ENCODE measurements around the gene DCTN3.
A peak's percentile ranks its signal among the peaks of the same experiment; 100 is the strongest.

Gene DCTN3

GRCh38 chr9:34589636-34590380, 30.5 kb downstream of the DCTN3 start, which contains the start of gene CNTFR:
CNTFR (minus strand) TSS chr9:34589724; CDS start chr9:34568981, 20,743 bp downstream.
- DNase-seq, result peak in 2 of 3 donors; percentile 22 to 45

GRCh38 chr9:34588671-34589635, 31.3 kb downstream of the DCTN3 start:
- no peak for DNase-seq

- DNase-seq, result no peak
These were observed 33.0 kb downstream of the DCTN3 start for GRCh38 chr9:34587271-34587670.

GRCh38 chr9:34585946-34586669, 34.2 kb downstream of the DCTN3 start:
- no peak for DNase-seq

DNA sequence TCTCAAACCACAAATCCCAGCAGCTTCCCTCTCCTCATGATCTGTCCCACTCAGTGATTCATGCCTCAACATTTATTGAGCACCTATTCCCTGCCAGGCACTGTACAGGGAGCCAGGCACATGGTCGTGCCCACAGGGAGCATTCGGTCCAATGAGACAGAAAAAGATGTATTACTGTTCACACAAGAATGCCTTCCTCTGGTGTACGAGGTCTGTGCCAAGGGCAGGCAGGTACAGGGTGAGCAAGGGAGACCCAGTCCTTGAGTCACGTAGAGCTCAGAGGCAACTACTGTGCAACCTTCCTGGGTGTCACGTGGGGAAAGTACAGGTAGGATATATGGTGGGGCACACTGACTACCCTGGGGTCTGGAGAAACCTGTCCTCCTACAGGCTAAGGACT, 35.3 kb downstream of the DCTN3 start:
- no peak for DNase-seq

DNA sequence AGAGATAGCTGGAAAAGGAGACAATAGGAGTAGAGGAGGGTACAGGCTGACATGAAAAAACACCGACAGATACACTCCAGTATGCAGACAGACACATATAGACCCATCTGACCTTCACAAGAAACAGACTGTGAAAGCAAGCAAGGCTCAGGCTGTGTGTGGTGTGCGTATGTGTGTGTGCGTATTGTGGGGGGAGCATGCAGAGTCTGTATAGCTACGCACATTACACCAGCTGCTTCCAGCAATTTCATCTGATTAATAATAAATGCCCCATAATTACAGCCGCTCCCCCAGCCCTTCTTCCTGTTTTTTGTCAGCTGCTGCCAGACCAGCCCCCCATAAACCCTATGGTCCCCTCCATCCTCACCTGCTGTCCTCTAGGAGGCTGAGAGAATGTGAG, 37.5 kb downstream of the DCTN3 start:
- no peak for DNase-seq

GRCh38 chr9:34581318-34581717, 39.0 kb downstream of the DCTN3 start:
- DNase-seq, result no peak

- no peak for DNase-seq
These were observed 39.9 kb downstream of the DCTN3 start for GRCh38 chr9:34580358-34580757.

DNA sequence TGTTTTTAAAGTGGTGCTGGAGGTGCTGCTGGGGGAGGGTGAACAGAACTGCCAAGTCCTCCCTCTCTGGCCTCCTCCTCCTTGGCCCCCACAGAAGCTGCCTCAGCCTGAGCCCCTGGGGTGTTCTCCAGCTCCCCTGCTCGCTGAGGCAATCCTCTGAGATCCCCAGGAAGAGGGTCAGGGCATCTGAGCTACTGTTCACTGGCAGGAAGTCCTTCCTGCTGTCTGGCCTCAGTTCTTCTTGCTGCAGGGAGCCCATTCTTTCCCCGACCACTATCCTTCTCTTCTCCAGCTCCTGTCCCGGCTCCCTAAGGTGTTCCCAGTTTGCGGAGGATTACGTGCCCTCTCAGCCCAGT, 40.5 kb downstream of the DCTN3 start:
- DNase-seq, result no peak

DNA sequence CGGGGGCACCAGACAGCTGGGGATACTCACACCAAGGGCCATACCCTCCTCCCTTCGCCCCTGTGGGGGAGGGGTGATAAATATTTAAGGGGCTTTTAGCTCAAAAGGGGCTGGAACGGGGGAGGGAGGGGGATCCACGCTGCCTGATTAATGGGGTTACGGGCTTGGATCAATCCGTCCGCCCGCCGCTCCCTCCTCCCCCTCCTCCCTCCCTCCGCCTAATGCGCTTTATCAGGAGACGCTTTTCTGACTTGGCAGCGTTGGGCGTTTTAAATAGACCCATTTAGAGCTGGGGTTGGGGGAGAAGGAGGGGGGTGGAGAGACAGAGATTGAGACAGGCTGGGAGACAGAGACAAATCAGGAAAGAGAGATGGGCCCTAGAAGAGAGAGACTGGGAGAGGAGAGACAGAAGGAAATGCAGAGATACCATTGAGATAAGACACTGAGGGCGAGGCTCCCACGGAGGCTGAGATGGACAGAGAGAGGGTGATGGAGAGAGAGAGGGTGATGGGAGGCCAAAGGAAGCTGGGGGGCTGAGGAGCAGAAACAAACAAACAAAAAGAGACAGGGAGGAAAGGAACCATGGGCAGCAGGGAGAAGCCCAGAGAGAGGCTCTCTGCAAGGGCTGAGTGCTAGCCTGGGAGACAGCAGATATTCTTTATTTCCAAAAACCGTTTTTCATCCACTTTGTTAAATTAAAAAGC, 41.0 kb downstream of the DCTN3 start:
- no peak for DNase-seq

DNA sequence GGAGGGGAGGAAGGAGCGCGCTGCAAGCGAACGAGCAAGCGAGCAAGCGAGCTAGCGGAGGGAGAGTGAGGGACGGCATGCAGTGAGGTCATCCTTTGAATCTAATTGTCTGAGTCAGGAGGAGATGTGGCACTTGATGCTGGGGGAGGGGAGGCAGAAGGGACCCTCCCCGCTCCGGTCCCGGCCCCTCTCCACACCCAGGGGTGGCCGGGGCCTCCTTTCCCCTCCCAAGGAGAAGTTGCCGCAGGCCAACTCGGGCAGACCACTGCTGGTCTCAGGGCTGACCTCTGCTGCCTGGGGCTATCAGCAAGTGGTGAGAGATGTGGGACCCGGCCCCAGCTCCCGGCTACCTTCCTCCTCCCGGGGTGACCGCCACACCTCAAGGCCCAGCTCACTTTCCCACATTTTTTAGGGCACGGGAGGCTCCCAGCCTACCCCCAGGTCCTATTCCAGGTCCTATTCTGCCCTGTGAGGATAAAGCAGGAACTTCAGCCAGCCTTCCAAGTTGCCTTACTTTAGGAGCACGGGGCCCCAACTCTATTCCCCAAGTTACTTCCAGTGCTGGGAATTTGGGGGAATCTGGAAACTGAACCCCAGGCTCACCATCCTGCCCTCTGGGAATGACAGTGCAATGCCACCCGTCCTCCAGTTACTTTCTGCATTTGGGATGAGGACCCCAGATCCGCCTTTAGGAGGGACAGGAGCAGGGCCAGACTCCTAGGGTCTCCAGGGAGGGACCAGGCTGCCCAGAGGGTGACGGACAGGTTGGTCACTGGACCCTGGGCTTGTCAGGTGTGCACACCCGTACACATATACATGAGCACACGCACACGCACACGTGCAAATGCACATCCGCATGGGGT, 41.8 kb downstream of the DCTN3 start:
- peak; percentile 38 to 55 (median 43) for DNase-seq

DNA sequence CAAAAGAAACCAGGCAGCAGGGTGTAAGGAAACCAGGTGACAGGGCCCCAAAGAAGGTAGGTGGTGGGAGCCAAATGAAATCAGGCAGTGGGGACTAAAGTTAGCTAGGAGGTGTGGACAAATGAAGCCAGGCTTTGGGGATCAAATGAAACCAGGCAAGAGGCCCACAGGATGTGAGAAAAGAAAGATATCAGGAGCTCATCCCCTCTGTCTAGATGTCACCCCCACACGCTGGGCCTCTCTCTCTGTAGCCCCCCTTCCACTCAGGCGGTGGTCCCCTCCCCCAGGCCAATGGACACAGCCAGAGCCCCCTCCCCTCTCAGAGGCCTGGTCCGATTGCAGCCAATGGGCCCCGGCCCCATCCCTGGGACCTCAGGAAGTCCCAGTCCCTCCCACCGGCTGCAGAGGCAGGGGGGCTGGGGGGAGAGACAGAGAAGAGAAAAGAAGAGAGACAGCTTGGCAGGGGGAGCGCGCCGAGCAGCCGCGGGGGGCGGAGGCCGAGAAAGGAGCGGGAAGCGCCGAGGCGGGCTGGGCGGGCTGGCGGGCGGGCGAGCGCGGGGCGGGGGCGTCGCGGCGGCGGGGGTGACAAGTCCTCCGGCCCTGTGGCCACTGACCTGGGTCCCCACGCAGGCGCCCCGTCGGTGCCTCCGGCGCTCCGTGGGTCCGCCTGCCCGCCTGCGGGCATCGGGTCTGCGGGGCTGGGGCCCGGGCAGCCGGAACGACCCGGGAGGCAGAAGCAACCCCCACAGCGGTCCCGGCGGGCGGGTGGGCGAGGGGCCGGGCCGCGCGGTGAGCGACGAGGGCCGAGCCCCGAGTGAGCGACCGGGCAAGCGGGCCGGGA, 42.7 kb downstream of the DCTN3 start:
- DNase-seq, result no peak

GRCh38 chr9:34576597-34577399, 43.5 kb downstream of the DCTN3 start:
- DNase-seq, result no peak

DNA sequence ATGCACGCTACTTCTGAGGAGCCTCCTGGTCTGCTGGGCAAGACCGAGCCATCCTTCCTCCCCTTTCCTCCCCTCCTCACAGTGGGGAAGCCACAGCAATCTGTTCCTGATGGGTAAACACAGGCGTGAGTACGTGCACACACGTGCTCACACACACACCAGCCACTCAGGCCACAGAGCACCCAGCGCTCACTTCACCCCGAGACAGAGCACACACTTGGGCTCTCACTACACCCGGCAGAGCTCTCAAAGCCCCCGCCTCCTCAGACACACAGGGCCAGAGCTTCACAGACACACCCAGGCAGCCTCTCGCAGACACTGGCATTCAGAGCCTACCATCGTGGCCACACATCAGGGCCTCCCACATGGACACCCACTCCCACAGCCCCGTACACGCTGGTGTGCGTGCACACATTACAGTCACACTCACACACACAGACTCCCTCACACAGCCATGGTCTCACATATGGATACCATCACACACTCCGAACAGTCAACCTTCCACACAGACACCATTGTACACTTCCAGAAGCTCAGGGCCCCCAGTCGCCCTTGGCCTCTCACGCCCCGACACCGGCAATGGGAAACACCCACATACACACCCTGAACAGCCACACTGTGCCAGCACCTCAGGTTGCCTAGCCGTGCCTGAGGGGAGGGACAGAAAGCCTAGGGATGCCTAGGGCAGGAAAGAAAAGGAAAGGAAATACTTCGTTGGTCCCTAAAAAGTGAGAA, 44.3 kb downstream of the DCTN3 start:
- no peak for DNase-seq

DNA sequence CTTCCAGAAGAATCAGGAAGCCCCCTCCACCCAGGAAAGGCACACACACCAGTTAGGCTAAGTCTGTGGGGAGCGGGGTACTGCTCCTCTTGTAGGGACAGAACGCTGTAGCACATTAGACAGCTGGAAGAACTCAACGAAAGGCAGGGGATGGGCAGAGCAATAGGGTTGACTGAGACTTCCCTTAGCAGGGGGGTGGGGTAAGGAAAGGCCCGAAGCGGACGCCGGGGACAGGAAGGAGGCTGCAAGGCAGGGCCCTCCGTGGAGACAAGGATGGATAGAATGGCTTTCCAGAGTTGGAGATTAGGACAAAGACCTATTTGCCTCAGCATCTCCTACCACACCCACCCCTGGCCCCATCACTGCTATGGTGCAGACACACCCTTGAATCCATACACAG, 45.1 kb downstream of the DCTN3 start:
- DNase-seq, result no peak

GRCh38 chr9:34574571-34574970, 45.7 kb downstream of the DCTN3 start:
- no peak for DNase-seq

DNA sequence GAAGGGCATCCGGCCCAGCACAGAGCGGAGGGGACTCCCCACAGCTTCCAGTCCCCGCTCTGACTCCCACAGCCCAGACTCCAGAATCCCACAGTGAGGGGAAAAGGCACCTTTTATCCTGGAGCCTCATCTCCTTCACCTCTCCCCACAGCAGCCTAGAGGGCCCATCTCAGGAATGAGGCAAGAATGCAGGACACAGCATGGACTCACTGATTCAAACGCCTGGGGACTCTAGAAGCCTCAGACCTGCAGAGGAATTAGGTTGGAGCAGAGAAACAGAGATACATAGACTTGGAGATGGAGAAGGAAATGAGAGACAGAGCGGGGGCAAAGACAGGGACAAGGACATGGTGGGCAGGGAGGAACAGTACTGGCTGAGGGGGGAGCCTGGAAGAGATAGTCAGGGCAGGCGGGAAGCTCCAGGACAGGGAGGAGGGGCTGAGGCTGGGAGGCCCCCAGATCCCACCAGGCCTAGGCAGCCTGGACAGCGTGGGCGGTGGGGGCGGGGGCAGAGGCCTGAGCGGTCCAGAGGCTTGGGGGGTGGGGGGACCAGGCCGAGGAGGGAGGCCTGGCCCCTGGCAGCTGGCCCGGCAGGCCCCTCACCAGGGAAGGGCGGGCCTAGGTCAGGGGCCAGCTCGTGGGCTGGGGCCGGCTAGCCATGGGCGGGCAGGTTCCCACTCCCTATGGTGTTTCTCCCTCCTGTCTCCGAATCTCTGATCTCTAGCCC, 46.5 kb downstream of the DCTN3 start:
- DNase-seq, result no peak

DNA sequence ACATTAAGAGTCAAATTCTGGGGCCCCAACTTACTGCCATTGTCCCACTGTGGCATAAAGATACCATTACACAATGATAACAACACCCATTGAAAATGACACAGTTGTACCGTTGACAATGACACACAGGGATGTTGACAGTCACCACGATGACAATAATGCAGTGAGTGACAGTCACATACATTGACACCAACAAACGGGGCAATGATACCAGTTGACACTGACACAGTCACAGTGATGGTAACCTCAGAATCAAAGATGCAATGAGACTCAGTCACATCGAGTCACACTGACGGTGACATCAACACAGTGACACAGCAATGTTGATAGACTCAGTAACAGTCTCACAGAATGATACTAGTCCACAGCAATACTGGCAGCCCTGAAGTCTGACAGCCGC, 47.7 kb downstream of the DCTN3 start:
- peak; percentile 13 to 49 (median 13) for DNase-seq

Data from suppressor macrophage treated with lipopolysaccharide for 1 hour (primary cell).